ENCODE results near the gene LYRM1.

Gene LYRM1

GRCh38 chr16:20931066-20931600, 30.6 kb downstream of the LYRM1 start:
- Histone ChIP-seq H3F3A (ENCODE audit: insufficient read depth, low read length) (no peaks in the 10 kb centered on the region), H3K27me3 (ENCODE audit: insufficient read depth, low read length) (no peaks in the 10 kb centered on the region), H3K4me3 (ENCODE audit: low read depth, low read length, poor library complexity, severe bottlenecking) (no peak overlapping the region), H3K4me2 (ENCODE audit: low read length) (no peak overlapping the region), H3K9ac (ENCODE audit: low read length) (no peak overlapping the region), H3K36me3 (ENCODE audit: insufficient read depth, low read length) (no peaks in the 10 kb centered on the region), H3K27ac (ENCODE audit: low read depth, low read length, poor library complexity, severe bottlenecking) (no peak overlapping the region), H3K4me1 (ENCODE audit: insufficient read depth, low read length, severe bottlenecking) (no peaks in the 10 kb centered on the region), H4K20me1 (ENCODE audit: insufficient read depth, low read length) (no peaks in the 10 kb centered on the region), H3K9me3 (ENCODE audit: low read length) (no peaks in the 10 kb centered on the region), H2AFZ (ENCODE audit: low read length) (no peak overlapping the region), H3K79me2 (ENCODE audit: insufficient read depth, low read length) (no peaks in the 10 kb centered on the region), H3K9me2 (ENCODE audit: low read depth, low read length) (no peaks in the 10 kb centered on the region)
- no peak for TF ChIP-seq CTCF (IDR thresholded peaks at IDR 0.05; ENCODE audit: low read length)
- TF ChIP-seq EZH2 (IDR thresholded peaks at IDR 0.05; ENCODE audit: borderline replicate concordance, low read length) = no peak

- Histone ChIP-seq H3K9me3 (ENCODE audit: low read length) (no peaks in the 10 kb centered on the region), H3K36me3 (ENCODE audit: insufficient read depth, low read length) (no peaks in the 10 kb centered on the region), H3K27me3 (ENCODE audit: insufficient read depth, low read length) (no peaks in the 10 kb centered on the region; the same call in 1 of the 2 replicates), H3K4me2 (ENCODE audit: low read length) (no peak overlapping the region), H3K4me1 (ENCODE audit: insufficient read depth, low read length, severe bottlenecking) (no peaks in the 10 kb centered on the region), H3K4me3 (ENCODE audit: low read depth, low read length, poor library complexity, severe bottlenecking) (no peak overlapping the region), H3K9ac (ENCODE audit: low read length) (no peak overlapping the region), H3K9me2 (ENCODE audit: low read depth, low read length) (no peaks in the 10 kb centered on the region), H2AFZ (ENCODE audit: low read length) (no peak overlapping the region), H3K79me2 (ENCODE audit: insufficient read depth, low read length) (no peaks in the 10 kb centered on the region), H3F3A (ENCODE audit: insufficient read depth, low read length) (no peaks in the 10 kb centered on the region), H4K20me1 (ENCODE audit: insufficient read depth, low read length) (no peaks in the 10 kb centered on the region), H3K27ac (ENCODE audit: low read depth, low read length, poor library complexity, severe bottlenecking) (no peak overlapping the region)
- TF ChIP-seq EZH2 (IDR thresholded peaks at IDR 0.05; ENCODE audit: borderline replicate concordance, low read length) (no peak), CTCF (IDR thresholded peaks at IDR 0.05; ENCODE audit: low read length) (no peak)
Observed at GRCh38 chr16:20933589-20933988, 33.0 kb downstream of the LYRM1 start.

- no peaks in the 10 kb centered on the region for H3F3A ChIP-seq (ENCODE audit: insufficient read depth, low read length)
- no peak overlapping the region for H3K4me2 ChIP-seq (ENCODE audit: low read length)
- no peak overlapping the region for H3K27ac ChIP-seq (ENCODE audit: low read depth, low read length, poor library complexity, severe bottlenecking)
- H3K9me3 ChIP-seq (ENCODE audit: low read length) = no peaks in the 10 kb centered on the region
- H2AFZ ChIP-seq (ENCODE audit: low read length) = no peak overlapping the region
- TF ChIP-seq CTCF (IDR thresholded peaks at IDR 0.05; ENCODE audit: low read length) = no peak
- no peak for TF ChIP-seq EZH2 (IDR thresholded peaks at IDR 0.05; ENCODE audit: borderline replicate concordance, low read length)
- no peak overlapping the region for H3K4me3 ChIP-seq (ENCODE audit: low read depth, low read length, poor library complexity, severe bottlenecking)
- no peaks in the 10 kb centered on the region for H3K79me2 ChIP-seq (ENCODE audit: insufficient read depth, low read length)
- H3K9me2 ChIP-seq (ENCODE audit: low read depth, low read length) = no peaks in the 10 kb centered on the region
- no peaks in the 10 kb centered on the region for H4K20me1 ChIP-seq (ENCODE audit: insufficient read depth, low read length)
- H3K4me1 ChIP-seq (ENCODE audit: insufficient read depth, low read length, severe bottlenecking) = no peaks in the 10 kb centered on the region
- no peaks in the 10 kb centered on the region; the same call in 1 of the 2 replicates for H3K27me3 ChIP-seq (ENCODE audit: insufficient read depth, low read length)
- no peaks in the 10 kb centered on the region for H3K36me3 ChIP-seq (ENCODE audit: insufficient read depth, low read length)
- H3K9ac ChIP-seq (ENCODE audit: low read length) = no peak overlapping the region
Observed at GRCh38 chr16:20937736-20938135, 37.2 kb downstream of the LYRM1 start.
